ENCODE results near the gene SSRP1. TPM values are rescaled to one million over a fixed set of nuclear protein-coding genes. Genes with fewer than 3 reads are reported as not detected.

SSRP1 gene
- total and polyA plus RNA-seq, 11 donors = 21.8 to 86.5 (median 41.6) TPM

DNA sequence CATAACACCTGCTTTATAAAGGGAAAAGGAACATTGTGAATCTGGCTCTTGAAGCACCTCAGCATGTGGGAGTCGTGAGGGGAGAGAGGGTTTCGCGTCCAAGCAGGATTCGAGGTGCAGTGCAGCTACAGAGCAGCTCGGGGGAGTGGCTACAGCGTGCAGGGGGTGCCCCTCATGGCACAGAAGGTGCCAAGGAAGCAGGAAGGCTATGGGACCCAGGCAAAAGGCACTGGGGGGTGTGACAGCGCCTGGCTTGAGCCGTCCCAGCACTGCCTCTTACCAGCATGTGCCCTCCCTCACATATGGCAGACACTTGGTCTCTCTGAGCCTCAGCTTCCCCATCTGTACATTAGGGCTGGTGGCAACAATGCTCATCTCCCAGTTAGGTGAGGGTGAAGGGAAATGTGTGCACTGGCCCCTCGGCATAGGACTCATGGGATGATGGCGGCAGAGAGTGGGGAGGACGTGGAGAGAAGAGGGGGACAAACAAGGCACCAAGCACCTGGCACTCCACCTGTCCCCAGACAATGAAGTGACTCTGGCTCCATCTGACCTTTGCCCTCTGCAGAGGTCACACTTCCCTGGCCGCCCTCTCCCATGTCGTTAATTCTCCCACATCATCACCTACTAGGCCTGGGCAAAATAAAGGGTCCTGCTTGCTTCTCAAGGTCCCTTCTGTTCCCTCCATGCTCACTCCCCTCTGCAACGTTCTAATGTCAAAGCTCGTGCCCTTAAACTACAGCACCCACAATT, 21.3 kb downstream of the SSRP1 start:
- WGBS, 4 donors = 84 to 88% (median 86%) methylated on average over 15 of the region's 15 CpGs
- Histone ChIP-seq H3K36me3 (peaks cover 0 to 76% (median 56%) of the 10 kb centered on the region in 9 donors), H3K27me3 (no peaks in the 10 kb centered on the region), H3K27ac (no peak overlapping the region), H3K4me1 (peaks cover 0 to 84% (median 72%) of the 10 kb centered on the region in 12 donors), H3K4me3 (no peak overlapping the region), H3K9me3 (no peaks in the 10 kb centered on the region)
- TF ChIP-seq, protein P1, sequence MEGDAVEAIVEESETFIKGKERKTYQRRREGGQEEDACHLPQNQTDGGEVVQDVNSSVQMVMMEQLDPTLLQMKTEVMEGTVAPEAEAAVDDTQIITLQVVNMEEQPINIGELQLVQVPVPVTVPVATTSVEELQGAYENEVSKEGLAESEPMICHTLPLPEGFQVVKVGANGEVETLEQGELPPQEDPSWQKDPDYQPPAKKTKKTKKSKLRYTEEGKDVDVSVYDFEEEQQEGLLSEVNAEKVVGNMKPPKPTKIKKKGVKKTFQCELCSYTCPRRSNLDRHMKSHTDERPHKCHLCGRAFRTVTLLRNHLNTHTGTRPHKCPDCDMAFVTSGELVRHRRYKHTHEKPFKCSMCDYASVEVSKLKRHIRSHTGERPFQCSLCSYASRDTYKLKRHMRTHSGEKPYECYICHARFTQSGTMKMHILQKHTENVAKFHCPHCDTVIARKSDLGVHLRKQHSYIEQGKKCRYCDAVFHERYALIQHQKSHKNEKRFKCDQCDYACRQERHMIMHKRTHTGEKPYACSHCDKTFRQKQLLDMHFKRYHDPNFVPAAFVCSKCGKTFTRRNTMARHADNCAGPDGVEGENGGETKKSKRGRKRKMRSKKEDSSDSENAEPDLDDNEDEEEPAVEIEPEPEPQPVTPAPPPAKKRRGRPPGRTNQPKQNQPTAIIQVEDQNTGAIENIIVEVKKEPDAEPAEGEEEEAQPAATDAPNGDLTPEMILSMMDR (IDR thresholded peaks at IDR 0.05) = no peak
- no peak for TF ChIP-seq POLR2A (IDR thresholded peaks at IDR 0.05)
- DNase-seq (peak in 2 of 5 donors; percentile 19 to 20), ATAC-seq (no peak)
- intact Hi-C loops (cut with DNase I) = no loop called here

DNA sequence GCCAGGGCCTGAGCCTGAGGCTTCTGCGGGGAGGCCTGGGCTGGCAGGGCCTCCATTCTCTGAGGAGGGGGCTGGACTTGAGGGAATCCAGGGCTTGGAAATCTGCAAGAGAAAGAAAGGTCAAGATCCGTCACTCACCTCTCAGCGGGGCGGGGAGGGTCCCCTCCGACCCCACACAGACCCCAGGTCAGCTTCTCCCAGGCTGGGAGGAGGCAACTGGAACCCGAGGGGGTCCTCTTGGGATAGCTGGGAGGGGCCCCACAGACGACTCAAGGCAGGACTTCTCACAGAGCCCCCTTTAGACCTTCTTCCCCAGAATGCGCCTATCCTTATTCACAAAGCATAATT, 21.9 kb downstream of the SSRP1 start:
- H3K4me1 ChIP-seq = peaks cover 0 to 86% (median 78%) of the 10 kb centered on the region in 12 donors
- peaks cover 0 to 76% (median 53%) of the 10 kb centered on the region in 9 donors for H3K36me3 ChIP-seq
- TF ChIP-seq POLR2A (IDR thresholded peaks at IDR 0.05) = no peak
- TF ChIP-seq, protein P1 (IDR thresholded peaks at IDR 0.05) = no peak
- H3K9me3 ChIP-seq = no peaks in the 10 kb centered on the region
- intact Hi-C loops (cut with DNase I) = no loop called here
- 70 to 89% (median 76%) methylated on average over 5 to 8 of the region's 8 CpGs for WGBS, 4 donors
- no peak overlapping the region for H3K4me3 ChIP-seq
- peak overlapping the region in 1 of 12 donors; percentile 8 for H3K27ac ChIP-seq
- peak in 2 of 5 donors; percentile 19 to 55 for DNase-seq
- no peaks in the 10 kb centered on the region for H3K27me3 ChIP-seq
- no peak for ATAC-seq

DNA sequence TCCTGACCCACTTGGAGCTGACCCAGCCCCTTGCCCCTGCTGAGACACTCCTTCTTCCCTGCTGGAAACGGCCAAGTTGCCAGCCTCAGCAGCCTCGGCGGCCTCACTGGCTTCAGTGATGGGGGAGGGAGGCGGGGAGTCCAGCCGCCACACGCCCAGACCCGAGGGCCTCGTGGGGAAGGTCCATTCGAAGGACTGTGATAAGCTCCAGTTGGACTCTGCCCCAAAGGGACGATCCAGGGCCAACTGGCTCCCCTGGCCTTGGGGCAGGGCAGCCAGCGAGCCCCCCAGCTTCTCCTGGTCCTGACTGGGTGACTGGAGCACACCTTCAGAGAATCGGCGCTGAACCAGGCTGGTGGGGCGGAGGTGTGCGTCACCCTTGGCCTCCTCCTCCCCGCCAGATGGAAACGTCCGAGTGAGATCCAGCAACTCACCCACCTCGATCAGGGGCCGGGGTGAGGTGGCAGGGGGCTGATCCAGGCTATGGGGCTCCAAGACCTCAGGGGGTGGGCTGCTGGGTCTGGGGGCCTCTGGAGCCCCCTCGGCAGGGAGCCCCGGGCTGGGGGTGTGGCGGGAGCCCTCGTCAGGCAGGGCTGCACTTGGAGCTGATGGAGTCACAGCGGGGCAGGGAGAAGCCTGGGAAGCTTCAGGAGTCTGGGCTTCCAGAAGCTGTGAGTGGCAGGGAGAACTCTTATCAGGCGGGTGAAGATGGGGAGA, 22.5 kb downstream of the SSRP1 start:
- Histone ChIP-seq H3K4me3 (no peak overlapping the region), H3K27me3 (no peaks in the 10 kb centered on the region), H3K27ac (peak overlapping the region in 7 of 12 donors; percentile 8 to 83 (median 75)), H3K36me3 (peaks cover 0 to 72% (median 53%) of the 10 kb centered on the region in 9 donors), H3K9me3 (no peaks in the 10 kb centered on the region), H3K4me1 (peaks cover 0 to 86% (median 76%) of the 10 kb centered on the region in 12 donors)
- intact Hi-C loops (cut with DNase I) = no loop called here
- WGBS, 4 donors = 68 to 89% (median 75%) methylated on average over 10 to 26 of the region's 26 CpGs
- TF ChIP-seq, protein P1 (IDR thresholded peaks at IDR 0.05) = no peak
- TF ChIP-seq POLR2A (IDR thresholded peaks at IDR 0.05) = no peak
- DNase-seq (peak in 2 of 5 donors; percentile 57 to 59), ATAC-seq (no peak)

DNA sequence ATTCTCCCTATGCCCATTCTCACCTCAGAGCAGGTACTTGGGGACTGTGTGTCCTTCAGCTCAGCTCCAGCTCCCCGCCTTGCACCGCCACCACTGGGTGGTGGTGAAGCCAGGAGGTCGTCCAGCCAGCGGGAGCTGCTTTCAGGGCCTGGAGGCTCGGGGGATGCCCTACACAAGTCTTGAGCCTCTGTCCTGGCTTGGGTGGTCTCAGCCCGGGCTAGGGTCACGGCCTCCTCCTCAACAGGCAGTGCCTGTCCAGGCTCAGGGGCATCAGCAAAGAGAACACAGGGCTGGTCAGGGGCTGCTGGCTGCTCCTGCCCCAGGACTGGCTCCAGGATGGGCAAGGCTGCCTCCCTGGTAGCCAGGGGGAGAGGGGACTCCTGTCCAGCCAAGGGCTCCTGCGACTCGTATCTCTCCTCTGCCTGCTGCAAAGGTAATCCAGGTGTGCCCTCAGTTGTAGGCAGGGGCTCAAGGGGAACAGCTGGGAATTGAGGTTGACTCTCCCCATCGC, 23.1 kb downstream of the SSRP1 start:
- Histone ChIP-seq H3K9me3 (no peaks in the 10 kb centered on the region), H3K27me3 (no peaks in the 10 kb centered on the region), H3K4me3 (no peak overlapping the region), H3K36me3 (peaks cover 0 to 74% (median 49%) of the 10 kb centered on the region in 9 donors), H3K4me1 (peaks cover 0 to 85% (median 76%) of the 10 kb centered on the region in 12 donors), H3K27ac (peak overlapping the region in 10 of 12 donors; percentile 33 to 88 (median 82))
- ATAC-seq = no peak
- TF ChIP-seq, protein P1 (IDR thresholded peaks at IDR 0.05) = no peak
- TF ChIP-seq POLR2A (IDR thresholded peaks at IDR 0.05) = no peak
- DNase-seq = no peak
- intact Hi-C loops (cut with DNase I) = no loop called here
- 90 to 92% (median 90%) methylated on average over 9 to 10 of the region's 10 CpGs for WGBS, 4 donors

Measured in heart left ventricle (tissue), 16 donors.